ENCODE results near the gene BGLAP. TPM values are rescaled to one million over a fixed set of nuclear protein-coding genes. Genes with fewer than 3 reads are reported as not detected.

BGLAP gene
- total RNA-seq, 1 experiment from 2014 or later, result 2.3 TPM

DNA sequence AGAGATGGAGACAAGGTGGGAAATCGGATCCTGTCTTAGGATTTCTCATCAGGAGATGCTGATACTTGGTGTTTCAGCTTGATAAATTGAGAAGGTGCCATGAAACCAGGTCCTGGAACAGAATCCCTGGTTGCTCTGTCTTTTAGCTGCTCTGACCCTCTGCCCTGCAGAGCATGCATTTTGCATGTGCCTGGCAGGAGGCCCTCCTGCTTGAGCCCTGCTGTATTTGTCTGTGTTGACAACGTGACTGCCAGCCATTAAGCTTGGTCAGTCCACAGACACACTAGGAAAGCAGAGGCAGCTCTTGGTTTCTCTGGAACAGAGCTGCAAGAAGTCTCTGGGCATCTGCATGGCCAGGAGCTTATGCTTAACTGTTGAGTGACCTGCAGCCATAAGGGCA is 45.5 kb upstream of the BGLAP start:
- no peaks in the 10 kb centered on the region for H3K9me3 Mint-ChIP-seq
- TF ChIP-seq PRRX2 (CRISPR knock-in tag; IDR thresholded peaks at IDR 0.05) (no peak), JAZF1 (CRISPR knock-in tag; IDR thresholded peaks at IDR 0.05) (no peak), CBFB (CRISPR knock-in tag; IDR thresholded peaks at IDR 0.05; ENCODE audit: low read depth) (no peak), GRHL2 (CRISPR knock-in tag; IDR thresholded peaks at IDR 0.05; ENCODE audit: insufficient replicate concordance, severe bottlenecking) (no peak), MLX (CRISPR knock-in tag; IDR thresholded peaks at IDR 0.05) (no peak)
- H3K27me3 Mint-ChIP-seq (ENCODE audit: low read depth), result no peaks in the 10 kb centered on the region
- ChIA-PET CTCF (interaction anchor here (0.7 to 1.1 kb wide), 2 partner anchors 16 to 51 kb away, joined by 3 read pairs; partner anchors contain the start of gene PMF1), POLR2A (interaction anchor here (1.8 kb wide), 1 partner anchor 16 kb away, joined by 10 read pairs; the partner anchor contains the start of gene PMF1)
- DNase-seq (ENCODE audit: low spot score), result no peak
- H3K4me3 Mint-ChIP-seq, result no peak overlapping the region
- H3K4me1 Mint-ChIP-seq, result peaks cover 35% of the 10 kb centered on the region
- ATAC-seq, result no peak
- peaks cover 9% of the 10 kb centered on the region for H3K36me3 Mint-ChIP-seq
- H3K27ac Mint-ChIP-seq, result no peak overlapping the region

- POLR2A ChIA-PET, result interaction anchor here (0.5 kb wide), 1 partner anchor 26 kb away, joined by 5 read pairs; no protein-coding TSS in a partner anchor
- DNase-seq (ENCODE audit: low spot score), result no peak
- ATAC-seq, result no peak
- TF ChIP-seq TCF7 (CRISPR knock-in tag; IDR thresholded peaks at IDR 0.05; ENCODE audit: low read depth) (no peak), ZBTB21 (CRISPR knock-in tag; IDR thresholded peaks at IDR 0.05; ENCODE audit: borderline replicate concordance) (no peak)
- Mint-ChIP-seq H3K4me1 (peaks cover 24% of the 10 kb centered on the region), H3K4me3 (no peak overlapping the region), H3K36me3 (peaks cover 9% of the 10 kb centered on the region), H3K27me3 (ENCODE audit: low read depth) (no peaks in the 10 kb centered on the region), H3K9me3 (no peaks in the 10 kb centered on the region), H3K27ac (no peak overlapping the region)
- CTCF ChIA-PET, result interaction anchor here (1.4 kb wide), 1 partner anchor 58 kb away, joined by 7 read pairs; no protein-coding TSS in a partner anchor
Measured at GRCh38 chr1:156198831-156199349, 43.1 kb upstream of the BGLAP start.

DNA sequence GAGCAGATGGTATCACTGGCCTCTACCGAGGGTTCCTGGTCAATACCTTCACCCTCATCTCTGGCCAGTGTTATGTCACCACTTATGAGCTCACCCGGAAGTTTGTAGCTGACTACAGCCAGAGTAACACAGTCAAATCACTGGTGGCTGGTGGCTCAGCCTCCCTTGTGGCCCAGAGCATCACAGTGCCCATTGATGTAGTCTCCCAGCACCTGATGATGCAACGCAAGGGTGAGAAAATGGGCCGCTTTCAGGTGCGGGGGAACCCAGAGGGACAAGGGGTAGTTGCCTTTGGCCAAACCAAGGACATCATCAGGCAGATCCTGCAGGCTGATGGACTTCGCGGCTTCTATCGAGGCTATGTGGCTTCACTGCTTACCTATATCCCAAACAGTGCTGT is 41.9 kb upstream of the BGLAP start:
- Mint-ChIP-seq H3K4me3 (no peak overlapping the region), H3K4me1 (peaks cover 14% of the 10 kb centered on the region), H3K36me3 (peaks cover 9% of the 10 kb centered on the region), H3K9me3 (no peaks in the 10 kb centered on the region), H3K27me3 (ENCODE audit: low read depth) (no peaks in the 10 kb centered on the region), H3K27ac (no peak overlapping the region)
- ATAC-seq (no peak), DNase-seq (ENCODE audit: low spot score) (no peak)
- CTCF ChIA-PET, result interaction anchor here (0.7 kb wide), 2 partner anchors 122 to 129 kb away, joined by 3 to 4 read pairs; no protein-coding TSS in a partner anchor
- POLR2A ChIA-PET, result interaction anchor here (0.6 kb wide), 1 partner anchor 45 kb away, joined by 3 read pairs; no protein-coding TSS in a partner anchor
- no peak for TF ChIP-seq EMX1 (CRISPR knock-in tag; IDR thresholded peaks at IDR 0.05)
- TF ChIP-seq OVOL2 (CRISPR knock-in tag; IDR thresholded peaks at IDR 0.05; ENCODE audit: borderline replicate concordance), result no peak
- TF ChIP-seq, protein P1, sequence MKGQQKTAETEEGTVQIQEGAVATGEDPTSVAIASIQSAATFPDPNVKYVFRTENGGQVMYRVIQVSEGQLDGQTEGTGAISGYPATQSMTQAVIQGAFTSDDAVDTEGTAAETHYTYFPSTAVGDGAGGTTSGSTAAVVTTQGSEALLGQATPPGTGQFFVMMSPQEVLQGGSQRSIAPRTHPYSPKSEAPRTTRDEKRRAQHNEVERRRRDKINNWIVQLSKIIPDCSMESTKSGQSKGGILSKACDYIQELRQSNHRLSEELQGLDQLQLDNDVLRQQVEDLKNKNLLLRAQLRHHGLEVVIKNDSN (CRISPR knock-in tag; IDR thresholded peaks at IDR 0.05), result no peak
- no peak for TF ChIP-seq CREM (CRISPR knock-in tag; IDR thresholded peaks at IDR 0.05)

GRCh38 chr1:156203331-156203730 is 38.7 kb upstream of the BGLAP start:
- Mint-ChIP-seq H3K27me3 (ENCODE audit: low read depth) (no peaks in the 10 kb centered on the region), H3K9me3 (no peaks in the 10 kb centered on the region), H3K4me1 (0 out of 2 replicates have a peak, but pooled peaks cover 3% of the 10 kb centered on the region), H3K27ac (no peak overlapping the region), H3K36me3 (peaks cover 9% of the 10 kb centered on the region), H3K4me3 (no peak overlapping the region)
- POLR2A ChIA-PET, result no interaction called here
- CTCF ChIA-PET, result interaction anchor here (0.8 kb wide), 1 partner anchor 9 kb away, joined by 3 read pairs; the partner anchor contains the start of gene SLC25A44
- no peak for ATAC-seq
- DNase-seq (ENCODE audit: low spot score), result no peak
- TF ChIP-seq GRHL2 (CRISPR knock-in tag; IDR thresholded peaks at IDR 0.05; ENCODE audit: insufficient replicate concordance, severe bottlenecking) (no peak), STAT6 (CRISPR knock-in tag; conservative IDR thresholded peaks at IDR 0.05; ENCODE audit: low read depth) (no peak), TP53 (CRISPR knock-in tag; IDR thresholded peaks at IDR 0.05) (no peak)
- TF ChIP-seq, protein P2, sequence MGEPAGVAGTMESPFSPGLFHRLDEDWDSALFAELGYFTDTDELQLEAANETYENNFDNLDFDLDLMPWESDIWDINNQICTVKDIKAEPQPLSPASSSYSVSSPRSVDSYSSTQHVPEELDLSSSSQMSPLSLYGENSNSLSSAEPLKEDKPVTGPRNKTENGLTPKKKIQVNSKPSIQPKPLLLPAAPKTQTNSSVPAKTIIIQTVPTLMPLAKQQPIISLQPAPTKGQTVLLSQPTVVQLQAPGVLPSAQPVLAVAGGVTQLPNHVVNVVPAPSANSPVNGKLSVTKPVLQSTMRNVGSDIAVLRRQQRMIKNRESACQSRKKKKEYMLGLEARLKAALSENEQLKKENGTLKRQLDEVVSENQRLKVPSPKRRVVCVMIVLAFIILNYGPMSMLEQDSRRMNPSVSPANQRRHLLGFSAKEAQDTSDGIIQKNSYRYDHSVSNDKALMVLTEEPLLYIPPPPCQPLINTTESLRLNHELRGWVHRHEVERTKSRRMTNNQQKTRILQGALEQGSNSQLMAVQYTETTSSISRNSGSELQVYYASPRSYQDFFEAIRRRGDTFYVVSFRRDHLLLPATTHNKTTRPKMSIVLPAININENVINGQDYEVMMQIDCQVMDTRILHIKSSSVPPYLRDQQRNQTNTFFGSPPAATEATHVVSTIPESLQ (CRISPR knock-in tag; IDR thresholded peaks at IDR 0.05), result no peak
- TF ChIP-seq, protein P1 (CRISPR knock-in tag; IDR thresholded peaks at IDR 0.05), result no peak
- TF ChIP-seq, protein P3, sequence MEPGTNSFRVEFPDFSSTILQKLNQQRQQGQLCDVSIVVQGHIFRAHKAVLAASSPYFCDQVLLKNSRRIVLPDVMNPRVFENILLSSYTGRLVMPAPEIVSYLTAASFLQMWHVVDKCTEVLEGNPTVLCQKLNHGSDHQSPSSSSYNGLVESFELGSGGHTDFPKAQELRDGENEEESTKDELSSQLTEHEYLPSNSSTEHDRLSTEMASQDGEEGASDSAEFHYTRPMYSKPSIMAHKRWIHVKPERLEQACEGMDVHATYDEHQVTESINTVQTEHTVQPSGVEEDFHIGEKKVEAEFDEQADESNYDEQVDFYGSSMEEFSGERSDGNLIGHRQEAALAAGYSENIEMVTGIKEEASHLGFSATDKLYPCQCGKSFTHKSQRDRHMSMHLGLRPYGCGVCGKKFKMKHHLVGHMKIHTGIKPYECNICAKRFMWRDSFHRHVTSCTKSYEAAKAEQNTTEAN (CRISPR knock-in tag; IDR thresholded peaks at IDR 0.05), result no peak

Measured in WTC11 (cell line).